GM18508 (cell line): ENCODE data around the gene ERLEC1.
"Not testable (repeated sequence)": the region's sequence is repeated elsewhere in the genome, so short reads cannot be mapped to it uniquely, and the experiment has no call there.

ENCODE experiments used
- ATAC-seq: cut with Tn5 transposase; IDR thresholded peaks from one replicate; pipeline ENCODE4 v1.9.1; 2021; ENCODE audit warnings: moderate number of reproducible peaks; ENCODE audit not compliant: insufficient read depth, unreplicated experiment

ERLEC1 gene

DNA sequence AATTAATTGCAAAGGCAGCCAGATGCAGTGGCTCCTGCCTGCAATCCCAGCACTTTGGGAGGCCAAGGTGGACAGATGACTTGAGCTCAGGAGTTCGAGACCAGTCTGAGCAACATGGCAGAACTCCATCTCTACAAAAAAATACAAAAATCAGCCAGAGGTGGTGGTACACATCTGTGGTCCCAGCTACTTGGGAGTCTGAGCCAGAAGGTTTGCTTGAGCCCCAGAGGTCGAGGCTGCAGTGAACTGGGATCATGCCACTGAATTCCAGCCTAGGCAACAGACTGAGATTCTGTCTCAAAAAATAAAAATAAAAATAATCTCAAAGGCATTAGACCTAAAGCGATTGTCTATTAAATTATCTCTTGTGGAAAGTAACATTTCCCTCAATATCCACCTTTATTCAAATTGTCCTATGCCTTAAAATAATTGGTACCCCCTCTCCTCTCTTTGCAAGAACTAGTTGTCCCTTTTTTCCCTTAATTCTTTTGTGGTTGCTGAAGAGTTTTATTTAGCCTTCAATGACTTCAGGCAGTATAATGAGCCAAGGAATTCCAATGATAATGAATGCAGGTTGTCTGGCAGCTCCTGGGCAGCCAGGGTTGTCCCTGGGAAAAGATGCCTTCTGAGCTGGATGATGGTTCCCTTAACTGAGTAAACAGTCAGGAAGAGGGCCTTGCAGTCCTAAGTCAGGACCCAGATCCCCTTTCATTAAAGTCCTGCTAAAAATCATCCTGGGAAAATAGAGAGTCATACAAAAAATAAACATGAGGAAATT lies 40.7 kb downstream of the ERLEC1 start:
- ATAC-seq = no peak

DNA sequence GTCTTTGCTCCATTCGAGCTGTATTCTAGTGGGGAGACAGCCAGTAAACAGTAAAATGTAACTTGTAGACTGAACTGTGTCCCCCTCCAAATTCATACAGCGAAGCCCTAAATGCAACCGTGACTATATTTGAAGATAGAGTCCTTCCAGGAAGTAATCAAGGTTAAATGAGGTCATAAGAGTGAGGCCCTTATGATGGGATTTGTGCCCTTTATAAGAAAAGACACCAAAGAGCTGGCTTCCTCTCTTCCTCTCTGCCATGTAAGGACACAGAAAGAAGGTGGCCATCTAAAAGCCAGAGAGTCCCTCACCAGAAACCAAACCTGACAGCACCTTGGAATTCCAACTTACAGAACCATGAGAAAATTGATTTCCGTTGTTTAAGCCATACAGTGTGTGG lies 41.5 kb downstream of the ERLEC1 start:
- no peak for ATAC-seq

DNA sequence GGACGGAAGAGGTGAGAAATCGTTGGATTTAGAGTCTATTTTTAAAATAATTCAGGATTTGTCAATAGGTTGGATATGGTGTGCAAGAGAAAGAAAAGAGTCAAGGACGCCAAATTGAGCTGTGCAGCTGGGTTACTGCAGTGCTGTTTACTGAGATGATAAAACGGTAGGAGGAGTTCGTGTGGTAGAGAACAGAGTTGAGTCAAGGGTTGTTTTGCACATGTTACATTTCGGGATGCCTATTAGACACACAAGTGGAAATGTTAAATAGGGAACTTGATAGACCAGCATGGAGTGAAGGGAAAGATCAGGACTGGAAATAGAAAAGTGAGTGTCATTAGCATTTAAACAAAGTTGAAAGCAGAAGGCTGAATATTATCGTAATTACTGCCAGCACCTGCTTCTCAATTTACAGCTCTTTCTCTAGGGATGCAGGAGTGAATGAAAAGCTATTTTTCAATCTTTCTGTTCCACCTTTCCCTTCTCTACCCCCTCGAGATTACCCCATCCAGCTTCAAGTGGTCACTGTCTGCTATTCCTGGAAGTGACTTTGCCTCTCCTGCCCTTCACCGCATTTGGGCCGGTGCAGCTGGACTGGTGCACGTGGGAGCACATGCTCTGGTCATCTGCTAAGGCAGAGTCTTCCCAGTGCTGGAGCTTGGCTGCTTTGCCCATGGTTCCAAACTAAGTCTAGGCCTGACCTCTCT lies 42.6 kb downstream of the ERLEC1 start:
- no peak for ATAC-seq

DNA sequence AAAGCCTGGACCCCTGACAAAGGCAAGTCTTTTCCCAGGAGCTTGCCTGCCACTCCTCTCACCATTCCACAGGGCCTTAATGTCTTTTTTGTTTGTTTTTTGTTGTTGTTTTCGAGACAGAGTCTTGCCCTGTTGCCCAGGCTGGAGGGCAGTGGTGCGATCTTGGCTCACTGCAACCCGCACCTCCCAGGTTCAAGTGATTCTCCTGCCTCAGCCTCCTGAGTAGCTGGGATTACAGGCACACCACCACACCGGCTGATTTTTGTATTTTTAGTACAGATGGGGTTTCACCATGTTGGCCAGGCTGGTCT lies 43.1 kb downstream of the ERLEC1 start:
- not testable (repeated sequence) for ATAC-seq

DNA sequence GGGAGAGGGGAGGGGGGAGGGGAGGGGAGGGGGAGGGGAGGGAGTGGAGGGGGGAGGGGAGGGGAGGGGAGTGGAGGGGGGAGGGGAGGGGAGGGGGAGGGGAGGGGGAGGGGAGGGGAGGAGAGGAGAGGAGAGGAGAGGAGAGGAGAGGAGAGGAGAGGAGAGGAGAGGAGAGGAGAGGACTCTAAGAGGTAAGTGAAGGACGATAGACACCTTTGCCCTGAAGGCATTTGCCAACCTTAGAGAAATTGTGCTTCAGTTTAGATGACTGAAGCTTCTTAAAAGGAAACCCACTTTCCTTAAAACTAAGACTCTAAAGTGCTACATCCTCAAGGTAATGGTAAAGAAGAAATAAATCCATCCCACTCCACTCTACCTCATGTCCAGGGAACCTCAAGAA lies 53.7 kb downstream of the ERLEC1 start:
- ATAC-seq = no peak

DNA sequence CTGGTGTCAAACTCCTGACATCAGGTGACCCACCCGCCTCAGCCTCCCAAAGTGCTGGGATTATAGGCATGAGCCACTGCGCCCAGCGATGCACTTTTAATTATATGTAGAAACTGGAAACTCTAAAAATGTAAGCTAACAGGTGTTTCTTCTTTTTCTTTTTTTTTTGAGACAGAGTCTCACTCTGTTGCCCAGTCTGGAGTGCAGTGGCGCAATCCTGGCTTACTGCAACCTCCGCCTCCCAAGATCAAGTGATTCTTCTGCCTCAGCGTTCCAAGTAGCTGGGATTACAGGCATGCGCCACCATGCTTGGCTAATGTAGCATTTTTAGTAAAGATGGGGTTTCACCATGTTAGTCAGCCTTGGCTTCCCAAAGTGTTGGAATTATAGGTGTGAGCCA lies 54.8 kb downstream of the ERLEC1 start:
- not testable (repeated sequence) for ATAC-seq

DNA sequence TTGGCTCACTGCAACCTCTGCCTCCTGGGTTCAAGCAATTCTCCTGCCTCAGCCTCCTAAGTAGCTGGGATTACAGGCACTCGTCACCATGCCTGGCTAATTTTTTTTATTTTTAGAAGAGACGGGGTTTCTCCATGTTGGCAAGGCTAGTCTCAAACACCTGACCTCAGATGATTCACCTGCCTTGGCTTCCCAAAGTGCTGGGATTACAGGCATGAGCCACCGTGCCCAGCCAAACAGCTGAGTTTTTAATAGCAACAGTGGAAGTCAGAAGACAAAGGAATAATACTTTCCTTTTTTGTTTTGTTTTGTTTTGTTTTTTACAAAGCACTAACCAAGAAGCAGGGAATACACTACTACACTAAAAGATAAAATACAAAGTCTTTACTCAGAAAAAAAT lies 56.0 kb downstream of the ERLEC1 start:
- ATAC-seq = no peak

DNA sequence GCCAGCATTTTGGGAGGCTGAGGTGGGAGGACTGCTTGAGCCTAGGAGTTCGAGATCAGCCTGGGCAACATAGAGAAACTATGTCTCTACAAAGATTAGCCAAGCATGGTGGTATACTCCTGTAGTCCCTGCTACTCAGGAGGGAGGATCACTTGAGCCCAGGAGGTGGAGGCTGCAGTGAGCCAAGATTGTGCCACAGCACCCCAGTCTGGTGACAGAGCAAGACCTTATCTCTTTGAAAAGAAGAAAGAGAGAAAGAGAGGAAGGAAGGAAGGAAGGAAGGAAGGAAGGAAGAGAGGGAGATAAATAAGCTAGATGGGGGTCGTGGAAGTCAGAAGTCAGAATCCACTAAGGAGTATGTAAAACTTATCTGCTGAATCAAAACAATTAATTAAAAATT lies 56.8 kb downstream of the ERLEC1 start:
- ATAC-seq = no peak

DNA sequence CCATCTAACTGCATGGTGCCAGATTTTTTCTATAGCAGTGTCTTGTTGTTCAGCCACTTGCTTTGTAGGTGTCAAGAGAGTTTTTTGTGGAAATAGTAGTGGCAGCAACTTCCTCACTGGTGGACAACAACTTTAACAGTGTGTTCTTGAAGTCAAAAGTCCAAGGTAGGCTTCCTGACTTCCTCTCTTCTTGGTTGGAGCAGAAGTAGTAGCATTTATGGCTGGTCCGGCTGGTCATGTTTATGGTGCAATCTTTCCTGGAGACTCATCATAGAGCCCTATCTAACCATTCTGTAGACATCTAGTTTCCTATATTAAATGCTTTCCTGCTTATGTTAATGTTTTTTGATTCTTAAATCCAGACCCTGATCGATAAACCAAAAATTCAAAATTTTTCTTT lies 61.2 kb downstream of the ERLEC1 start:
- ATAC-seq = no peak

DNA sequence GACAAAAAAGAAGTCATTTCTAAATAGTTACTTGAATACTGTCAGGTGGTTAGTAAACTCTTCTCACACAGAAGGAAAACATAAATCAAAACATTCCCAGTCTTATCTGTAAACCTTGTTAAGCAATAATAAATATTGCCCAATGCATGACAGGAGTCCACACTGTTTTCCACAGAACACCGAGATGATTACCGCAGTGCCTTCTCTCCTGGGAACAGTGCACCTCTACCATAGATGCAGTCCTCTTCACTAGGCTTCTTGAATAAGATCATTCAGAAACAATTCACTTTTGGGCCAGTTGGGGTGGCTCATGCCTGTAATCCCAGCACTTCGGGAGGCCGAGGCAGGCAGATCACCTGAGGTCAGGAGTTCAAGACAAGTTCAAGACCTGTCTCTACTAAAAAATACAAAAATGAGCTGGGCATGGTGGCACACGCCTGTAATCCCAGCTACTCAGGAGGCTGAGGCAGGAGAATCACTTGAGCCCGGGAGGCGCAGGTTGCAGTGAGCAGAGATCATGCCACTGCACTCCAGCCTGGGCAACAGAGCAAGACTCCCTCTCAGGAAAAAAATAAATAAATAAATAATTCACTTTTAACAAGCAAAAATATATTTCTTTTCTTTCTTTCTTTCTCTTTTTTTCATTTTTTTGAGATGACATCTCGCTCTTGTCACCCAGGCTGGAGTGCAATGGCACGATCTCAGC lies 64.4 kb downstream of the ERLEC1 start:
- not testable (repeated sequence) for ATAC-seq

DNA sequence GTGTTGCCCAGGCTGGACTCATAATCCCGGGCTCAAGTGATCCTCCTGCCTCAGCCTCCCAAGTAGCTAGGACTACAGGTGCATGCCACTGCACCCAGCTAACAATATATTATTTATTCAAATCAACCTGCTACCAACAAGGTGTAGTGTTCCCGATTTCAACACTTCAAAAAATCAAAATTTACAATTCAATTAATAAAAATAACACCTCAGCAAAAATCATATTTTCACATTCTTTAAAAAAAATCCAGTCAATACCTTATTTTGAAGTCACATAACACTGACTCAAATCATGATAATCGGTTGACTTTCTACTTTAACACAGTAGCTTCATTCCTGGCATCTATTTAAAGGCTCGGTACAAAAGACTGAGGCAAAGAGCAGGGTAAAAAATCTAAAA lies 65.7 kb downstream of the ERLEC1 start:
- no peak for ATAC-seq

DNA sequence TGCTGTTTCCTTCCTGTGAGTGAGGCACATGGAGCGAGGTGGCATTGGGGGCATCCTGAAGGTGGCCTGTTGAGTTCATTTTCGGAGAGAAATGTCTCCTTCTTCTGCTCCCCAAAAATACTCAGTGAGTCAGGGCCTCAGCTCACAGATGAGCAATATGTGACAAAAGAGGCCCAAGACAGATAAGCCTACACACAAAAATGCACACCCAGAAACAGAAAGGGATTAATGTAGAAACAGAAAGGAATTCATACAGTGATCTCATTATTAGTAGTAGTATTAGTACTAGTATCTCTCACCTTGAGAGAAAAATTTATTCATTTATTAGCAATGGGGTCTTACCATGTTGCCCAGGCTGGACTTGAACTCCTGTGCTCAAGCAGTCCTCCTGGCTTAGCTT lies 67.8 kb downstream of the ERLEC1 start:
- ATAC-seq = no peak

DNA sequence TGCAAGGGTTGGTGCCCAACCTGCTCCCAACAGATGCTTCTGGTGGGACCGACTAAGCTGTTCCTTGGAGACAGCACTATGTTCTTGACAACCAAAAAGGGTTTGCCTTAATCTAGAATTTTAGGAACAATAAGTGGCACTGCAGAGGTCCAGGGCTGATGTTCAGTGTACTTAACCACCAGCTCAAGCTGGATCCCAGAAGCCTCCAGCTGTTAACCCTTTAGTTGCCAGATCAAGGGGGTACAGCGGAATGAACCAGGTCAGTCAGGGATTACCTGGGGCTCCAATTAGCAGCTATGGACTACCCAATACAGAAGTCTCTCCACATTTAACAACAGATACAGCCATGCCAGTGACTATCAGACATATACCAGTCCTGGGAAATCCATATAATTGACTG lies 69.4 kb downstream of the ERLEC1 start:
- ATAC-seq = no peak

DNA sequence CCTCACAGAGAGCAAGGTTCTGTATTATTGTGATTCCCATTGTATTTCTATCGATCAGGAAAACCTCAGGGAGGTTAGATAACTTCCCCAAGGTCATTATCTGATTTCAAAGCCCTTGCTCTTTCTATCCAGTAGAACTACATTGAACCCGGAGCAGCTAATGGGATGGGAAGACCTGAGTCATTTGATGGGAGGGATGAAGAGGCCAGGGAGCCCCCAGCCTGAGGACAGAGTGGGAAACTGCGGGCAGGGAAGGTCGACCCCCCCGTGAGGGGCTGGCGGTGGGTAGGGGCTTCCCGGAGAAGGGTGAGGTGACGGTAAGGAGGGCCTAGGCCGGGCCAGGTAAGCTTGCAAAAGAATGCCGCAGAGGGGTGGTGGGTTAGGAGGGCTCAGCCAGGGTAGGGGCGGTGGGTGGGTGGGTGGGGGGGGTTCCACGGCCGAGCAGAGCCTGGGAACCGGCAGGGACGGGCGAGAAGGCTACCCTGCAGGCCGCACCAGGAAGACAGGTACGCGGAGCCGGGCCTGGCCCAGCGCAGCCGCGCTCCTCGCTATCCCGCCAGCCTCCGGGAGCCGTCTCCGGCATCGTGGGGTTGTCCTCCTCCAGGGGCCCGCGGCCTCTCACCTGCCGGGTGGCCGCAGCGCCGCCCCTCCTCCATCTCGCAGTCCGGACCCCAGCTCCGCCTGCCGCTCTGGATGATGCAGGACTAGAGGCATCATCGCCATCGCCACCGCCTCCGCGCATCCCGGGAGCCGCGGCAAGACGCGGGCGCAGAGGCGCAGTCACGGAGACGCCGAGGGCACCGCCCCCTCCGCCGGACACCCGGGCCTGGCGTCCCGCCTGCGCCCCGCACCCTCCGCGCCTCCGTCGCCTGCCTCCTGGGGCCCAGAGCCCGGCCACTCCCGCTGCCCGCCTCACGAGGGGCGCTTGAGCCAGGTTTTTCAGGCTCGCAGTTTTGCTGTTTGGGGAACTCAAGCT lies 72.7 kb downstream of the ERLEC1 start, which contains the start of gene GPR75:
Gene GPR75, minus strand, starts transcription at position 762 of the 976 bp plus-strand sequence. CDS start 5,211 bp downstream, outside the sequence.
- no peak for ATAC-seq

DNA sequence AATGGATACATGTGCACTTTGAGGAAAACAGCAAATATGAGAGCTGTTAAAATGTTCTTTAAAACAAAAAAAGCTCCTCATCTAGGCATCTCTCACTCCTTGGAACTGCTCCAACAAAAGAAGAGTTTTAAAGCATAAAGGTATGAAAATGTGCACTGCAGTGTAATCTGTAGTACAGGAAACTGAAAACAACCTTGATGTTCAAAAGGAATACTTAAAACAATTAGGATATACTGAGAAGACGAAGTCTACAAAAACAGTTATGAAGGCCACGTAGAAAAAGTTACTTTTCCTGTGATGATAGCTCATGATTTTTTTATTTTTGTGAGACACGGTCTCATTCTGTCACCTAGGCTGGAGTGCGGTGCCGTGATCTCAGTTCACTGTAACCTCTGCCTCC lies 75.0 kb downstream of the ERLEC1 start:
- ATAC-seq = no peak

DNA sequence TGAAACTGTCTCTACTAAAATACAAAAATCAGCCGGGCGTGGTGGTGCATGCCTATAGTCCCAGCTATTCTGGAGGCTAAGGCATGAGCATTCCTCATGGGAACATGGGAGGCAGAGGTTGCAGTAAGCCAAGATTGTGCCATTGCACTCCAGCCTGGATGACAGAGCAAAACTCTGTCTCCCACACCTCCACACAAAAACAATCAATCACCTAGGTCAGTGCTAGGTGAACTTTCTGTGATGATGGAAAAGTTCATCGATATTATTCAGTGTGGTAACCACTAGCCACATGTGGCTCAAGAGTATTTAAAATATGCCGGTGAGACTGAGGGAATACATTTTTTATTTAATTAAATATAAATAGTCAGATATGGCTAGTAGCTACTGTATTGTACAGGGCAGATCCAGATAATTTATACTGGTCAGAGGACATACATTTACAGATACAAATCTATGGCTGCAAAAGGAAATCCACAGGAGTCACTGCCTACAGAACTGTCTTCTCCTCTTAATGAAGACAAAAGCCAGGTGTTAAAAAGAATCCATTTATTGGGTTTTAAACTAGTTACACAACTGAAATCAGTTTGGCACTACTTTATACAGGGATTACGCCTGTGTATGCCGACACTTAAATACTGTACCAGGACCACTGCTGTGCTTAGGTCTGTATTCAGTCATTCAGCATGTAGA lies 76.8 kb downstream of the ERLEC1 start:
- ATAC-seq = no peak

DNA sequence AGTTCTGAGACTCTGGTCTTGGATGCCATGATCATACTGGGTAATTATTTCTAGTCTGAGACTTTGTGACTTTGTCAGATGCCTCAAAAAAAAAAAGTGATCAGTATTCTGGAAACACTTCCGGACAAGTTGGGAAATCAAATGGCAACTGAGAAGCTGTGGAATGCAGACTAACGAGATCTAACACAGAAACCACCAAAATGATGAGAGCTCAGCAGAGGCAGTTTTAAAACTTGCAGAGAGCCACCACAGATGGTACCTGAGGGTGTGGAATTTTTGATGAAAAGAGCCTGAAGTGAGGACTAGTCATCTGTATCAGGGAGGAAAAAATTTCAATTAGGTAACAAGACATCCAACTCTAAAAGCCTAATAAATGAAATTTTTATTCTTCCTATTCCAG lies 78.4 kb downstream of the ERLEC1 start:
- no peak for ATAC-seq

DNA sequence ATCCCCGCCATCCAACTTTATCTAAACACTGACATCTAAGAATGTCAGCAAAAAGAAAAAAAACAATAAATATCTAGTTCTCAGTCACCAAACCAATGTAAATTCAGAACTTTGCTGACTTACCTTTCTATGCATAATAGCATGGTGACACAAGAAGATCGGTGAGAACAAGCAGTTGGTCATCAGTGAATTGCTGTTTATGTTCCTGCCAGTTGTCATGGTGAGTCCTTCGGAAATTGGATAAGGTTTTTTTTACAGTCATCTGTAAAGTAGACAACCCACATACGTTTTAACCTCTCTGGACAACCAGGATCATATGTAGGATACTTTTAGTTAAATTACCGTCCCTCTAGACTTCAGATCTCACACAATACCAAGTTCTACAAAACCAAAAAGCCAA lies 79.1 kb downstream of the ERLEC1 start:
- no peak for ATAC-seq

DNA sequence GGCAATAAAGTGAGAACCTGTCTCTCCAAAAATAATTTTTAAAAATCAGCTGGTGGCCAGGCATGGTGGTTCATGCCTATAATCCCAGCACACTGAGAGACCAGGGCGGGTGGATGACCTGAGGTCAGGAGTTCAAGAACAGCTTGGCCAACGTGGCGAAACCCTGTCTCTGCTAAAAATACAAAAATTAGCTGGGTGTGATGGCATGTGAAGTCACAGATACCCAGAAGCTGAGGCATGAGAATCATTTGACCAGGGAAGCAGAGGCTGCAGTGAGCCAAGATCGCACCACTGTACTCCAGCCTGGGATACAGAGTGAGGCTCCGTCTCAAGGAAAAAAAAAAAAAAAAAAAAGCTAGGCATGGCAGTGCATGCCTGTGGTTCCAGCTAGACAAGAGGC lies 80.3 kb downstream of the ERLEC1 start:
- ATAC-seq = no peak

DNA sequence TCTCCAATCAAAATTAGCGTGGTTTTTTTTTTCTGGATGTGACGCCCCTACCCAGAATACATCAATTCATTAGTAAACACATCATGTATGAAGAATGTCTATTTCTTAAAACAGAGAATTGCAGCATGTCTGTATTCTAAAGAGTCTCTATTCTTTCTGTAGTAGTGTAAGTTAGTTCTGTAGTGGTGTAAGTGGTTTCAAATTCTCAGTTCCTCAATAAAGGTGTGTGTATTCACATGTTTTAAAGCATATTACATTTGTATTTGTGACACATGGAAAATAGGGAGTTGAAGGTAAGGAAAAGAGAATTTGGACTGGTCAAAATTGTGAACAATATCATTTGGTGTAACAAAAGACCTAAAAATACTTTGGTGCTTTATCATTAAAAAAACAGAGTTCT lies 80.9 kb downstream of the ERLEC1 start:
- ATAC-seq = no peak
